Stimulated activated CD4-positive, alpha-beta T cell treated with anti-CD3 and anti-CD28 coated beads, Interleukin-4, amount 100 ng/mL, for 1 hour (primary cell): ENCODE data around the gene PKHD1.
"Not testable (repeated sequence)": the region's sequence is repeated elsewhere in the genome, so short reads cannot be mapped to it uniquely, and the experiment has no call there.

Experiments used
- DNase-seq: peaks from one replicate; pipeline ENCODE4 v3.0.0-alpha.2; 2020

The PKHD1 gene

DNA sequence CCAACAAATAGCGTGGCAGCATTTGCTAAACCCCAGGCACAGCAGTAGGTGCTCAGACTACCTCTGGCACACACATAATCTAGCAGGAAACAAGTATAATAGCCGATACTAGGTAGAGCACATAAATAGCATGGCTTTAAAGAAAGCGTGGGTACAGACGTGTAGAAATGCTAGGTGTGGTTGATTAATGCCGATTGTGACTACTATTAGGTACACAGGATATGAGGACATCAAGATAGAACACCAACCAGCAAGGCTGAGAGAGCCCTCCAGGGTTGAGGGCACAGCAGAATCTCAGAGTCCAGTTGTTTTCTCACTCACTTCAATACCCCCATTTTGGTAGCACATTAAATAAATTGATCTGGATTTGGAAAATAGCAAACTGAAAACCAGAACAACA, 100.5 kb downstream of the PKHD1 start:
- DNase-seq: no peak

DNA sequence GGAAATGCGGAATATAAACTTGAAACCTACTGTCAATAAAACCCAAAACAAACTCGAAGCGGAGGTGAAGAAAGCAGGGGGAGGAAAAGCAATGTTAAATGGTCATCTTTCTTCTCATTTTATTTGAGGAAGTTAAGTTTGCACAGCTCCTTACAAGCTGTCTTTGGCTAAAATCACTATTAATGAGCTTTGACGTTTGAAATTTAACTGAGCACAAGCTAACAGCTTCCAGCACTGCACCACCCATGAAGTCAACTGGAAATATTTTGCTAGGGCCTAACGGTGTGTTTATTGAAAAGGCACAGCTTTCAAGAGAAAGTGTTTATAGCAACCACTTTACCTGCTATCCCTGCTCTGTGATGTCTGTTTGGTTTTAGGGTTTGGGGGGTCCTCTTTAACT, 103.8 kb downstream of the PKHD1 start:
- DNase-seq: no peak

DNA sequence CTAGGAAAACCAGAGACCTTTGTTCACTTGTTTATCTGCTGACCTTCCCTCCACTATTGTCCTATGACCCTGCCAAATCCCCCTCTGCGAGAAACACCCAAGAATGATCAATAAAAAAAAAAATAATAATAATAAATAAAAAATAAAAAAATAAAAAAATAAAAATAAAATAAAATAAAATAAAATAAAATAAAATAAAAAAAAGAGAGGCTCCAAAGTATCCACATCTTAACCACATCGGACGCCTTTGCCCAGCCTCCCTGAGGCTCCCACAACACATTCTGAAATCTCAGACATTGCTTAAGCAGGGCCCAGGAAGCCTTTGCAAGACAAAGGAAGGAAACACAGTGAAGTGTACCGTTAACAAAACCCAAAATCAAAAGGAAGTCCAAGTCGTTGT, 104.7 kb downstream of the PKHD1 start:
- not testable (repeated sequence) for DNase-seq

DNA sequence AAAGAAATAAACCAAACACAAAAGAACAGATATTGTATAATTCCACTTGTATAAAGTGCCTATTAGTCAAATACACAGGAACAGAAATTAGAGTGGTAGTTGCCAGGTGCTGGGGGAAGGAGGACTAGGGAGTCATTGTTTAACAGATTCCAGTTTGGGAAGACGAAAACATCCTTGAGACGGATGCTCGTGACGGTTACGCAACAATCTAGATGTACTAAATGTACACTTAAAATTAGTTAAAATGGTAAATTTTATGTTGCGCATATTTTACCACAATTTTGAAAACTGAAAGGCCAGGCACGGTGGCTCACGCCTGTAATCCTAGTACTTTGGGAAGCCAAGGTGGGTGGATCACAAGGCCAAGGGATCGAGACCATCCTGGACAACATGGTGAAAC, 111.0 kb downstream of the PKHD1 start:
- DNase-seq: no peak

DNA sequence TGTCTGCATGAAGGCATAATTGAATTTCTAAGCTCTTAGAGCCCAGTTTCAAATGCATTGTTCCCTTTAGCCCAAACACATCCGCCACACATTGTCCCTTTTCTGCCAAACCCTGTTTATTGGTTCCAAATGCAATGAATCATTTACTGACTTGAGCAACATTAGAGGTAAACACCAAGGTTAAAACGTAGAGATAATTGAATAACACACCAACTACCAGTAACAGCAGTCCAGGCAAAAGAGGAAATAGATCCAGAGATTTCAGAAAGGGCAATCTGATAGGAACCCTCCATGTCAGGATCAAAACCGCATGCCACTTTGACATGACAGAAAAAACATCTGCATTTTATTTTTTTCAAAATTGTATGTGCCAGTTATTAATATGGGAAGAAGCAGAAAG, 114.8 kb downstream of the PKHD1 start:
- DNase-seq: no peak

DNA sequence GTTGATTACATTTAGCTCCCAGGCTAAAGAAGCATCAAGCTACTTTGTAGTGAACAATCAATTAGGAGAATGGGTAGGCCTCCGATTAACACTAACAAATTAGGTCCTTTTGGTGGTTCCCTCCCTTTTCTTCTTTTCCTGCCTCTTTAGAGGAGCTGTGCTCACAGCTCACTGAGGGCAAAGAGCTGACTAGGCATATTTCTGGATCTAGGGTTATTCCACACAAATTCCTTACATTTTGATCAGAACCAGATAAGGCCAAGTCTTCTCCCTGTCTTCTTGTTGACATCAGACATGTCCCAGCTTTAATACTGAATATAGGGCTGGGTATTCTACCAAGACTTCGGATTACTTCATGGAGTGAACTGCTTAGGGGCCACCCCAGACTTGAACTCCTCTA, 119.1 kb downstream of the PKHD1 start:
- DNase-seq: no peak

DNA sequence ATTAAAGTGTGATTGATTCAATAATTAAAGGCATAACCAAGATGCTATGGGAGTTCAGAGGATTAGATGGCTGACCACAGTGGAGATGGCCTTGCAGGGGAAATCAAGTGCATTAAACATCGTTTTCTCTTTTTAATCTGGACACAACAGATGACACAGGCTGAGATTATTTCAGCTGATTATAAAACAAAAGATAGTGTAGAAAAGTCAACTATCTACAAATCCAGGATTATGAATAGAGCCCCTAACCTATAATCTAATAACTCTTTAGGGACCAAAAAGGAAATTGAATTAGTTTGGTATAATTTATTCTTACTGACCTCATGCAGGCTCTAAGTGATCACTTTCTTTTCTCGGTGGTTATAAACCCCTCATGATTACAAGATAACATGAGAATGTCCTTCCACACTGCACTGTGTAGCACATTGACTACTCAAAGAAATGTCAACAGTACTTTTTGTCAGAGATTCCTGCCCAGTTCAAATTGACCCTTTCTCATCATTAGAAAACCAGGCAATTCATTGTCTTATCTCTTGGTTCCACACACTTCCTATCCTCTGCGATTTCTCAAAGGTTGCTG, 122.1 kb downstream of the PKHD1 start:
- DNase-seq: no peak

DNA sequence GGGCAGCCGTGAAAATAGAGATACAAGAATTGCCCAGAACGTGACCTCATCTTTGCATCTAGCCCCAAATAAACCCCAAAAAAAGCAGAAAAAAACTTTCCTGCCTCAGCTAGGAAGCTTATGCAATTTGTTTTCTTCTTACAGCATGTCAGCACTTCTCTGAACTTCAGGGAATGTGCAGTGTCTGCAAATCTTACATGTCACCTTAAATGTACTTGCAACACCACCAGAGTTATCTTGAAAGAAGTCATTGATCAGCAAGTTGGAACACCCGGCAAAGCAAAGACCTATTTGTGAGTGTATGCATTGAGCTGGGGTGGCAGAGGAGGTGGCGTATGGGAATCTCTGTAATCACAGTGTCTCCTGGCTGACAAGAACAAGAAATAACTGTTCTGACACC, 123.4 kb downstream of the PKHD1 start:
- no peak for DNase-seq

DNA sequence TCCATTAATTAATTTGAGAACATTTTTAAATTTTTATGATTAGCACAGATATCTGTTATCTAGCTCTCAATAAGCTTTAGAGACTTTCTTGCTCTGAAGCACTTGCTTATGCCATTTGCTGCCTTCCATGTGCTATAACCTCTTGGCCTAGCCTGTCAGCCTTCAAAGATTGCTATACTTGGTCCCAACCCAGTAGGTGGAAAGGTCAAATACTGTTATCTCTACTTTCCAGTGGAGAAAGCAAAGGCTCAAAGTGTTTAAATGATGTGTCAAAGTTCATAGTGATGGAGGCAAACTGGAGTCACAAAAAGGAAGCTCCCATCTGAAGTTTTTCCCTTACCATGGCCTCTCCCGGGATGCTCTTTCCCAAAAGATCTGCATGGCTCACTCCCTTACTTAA, 125.1 kb downstream of the PKHD1 start:
- DNase-seq: no peak

DNA sequence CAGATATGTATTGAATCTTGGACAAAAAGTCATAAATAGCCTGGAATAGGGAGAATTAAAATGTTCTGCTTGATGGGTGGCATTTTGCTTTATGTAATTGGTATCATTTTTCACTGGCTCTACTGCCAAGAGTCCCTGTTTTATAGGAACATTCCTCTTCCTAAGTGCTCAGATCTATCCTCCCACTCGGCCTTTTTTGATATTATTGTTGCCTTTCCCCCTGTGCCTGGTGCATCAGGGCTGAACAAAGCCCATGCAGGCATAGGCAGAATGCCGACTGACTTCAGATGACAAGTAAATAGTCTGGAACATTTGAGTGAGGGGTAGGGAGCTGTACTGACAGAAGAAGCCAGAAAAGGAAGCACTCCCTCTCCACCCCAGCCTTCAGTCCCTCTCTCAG, 127.0 kb downstream of the PKHD1 start:
- DNase-seq: no peak

DNA sequence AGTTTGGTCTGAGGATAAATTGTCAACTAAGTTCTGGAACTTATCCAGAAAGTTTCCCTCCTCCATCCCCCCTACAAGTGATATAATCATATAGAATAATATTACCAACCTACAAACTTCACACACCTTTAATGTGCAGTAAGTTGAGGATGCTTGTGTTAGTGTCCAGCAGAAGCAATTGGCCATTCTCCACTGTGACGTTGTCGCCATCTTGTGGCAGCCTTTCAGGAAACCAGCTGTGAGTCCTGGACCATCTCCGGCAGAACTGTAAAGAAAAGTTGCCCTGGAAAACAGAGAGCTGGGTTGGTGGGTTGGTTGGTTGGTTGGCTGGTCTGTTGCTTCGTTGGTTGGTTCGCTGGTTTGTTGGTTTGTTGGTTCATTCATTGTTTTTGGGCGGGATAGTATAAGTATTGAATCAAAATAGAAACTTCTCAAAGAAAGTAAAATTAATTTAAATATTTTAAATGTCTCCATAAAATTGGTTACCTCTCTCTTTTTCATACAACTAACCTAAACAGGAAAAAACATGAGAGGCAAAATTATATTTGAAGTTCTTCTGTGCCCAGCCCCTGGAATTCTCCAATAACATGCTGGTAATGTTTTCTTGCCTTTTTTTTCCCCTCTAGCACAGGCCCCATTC, 127.5 kb downstream of the PKHD1 start:
- peak; percentile 10 for DNase-seq

DNA sequence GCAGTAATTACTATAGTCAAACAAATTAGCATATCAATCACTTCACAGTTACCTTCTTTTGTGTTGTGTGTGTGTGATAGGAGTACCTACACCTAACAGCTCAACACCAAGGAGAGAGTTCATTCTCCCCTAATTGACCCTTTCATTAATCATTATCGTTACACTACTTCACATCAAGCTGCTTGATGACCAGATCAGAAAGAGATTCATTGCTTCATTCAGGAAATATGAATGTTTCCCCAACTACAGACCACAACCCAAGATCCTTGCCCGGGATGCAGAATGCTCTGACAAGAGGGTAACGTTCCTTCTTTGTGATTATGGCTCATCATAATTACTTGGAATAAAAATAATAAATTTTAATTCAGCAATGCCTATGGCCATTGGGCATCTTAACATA, 132.7 kb downstream of the PKHD1 start:
- DNase-seq: no peak

DNA sequence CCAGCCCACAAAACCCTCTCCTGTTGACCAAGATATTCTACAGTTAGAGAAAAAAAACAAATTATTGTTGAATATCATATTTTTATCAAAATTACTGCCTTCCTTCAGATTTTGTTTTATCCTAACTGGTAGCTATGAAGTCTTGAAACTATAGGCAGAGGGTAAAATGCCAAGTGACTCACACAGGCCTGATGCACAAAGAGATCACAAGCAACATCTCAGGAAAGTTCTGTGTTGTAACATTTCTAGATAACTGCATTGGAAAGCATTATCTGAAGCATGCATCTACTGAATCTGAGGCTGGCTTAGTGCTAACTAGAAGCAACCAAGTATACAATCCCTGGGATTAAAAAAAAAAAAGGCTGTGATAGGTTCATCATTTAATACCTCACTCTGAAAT, 134.2 kb downstream of the PKHD1 start:
- DNase-seq: no peak

DNA sequence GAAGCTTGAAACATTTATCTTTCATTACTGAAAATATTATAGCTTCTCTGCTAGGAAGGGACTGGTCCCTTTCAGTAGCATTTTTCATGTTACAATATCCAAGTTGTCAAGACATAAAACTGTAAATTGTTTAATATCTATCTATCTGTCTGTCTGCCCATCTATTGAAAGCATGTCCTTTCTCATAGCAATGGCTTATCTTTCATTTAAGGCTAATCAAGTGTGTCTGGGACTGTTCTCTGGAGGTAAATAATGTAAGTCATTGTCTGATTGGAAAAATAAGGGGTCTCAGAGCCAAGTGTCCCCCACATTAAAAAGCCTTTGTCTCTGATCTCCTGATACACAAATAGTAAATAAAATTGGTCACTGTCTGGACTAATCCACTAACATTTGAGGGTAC, 135.5 kb downstream of the PKHD1 start:
- DNase-seq: no peak

DNA sequence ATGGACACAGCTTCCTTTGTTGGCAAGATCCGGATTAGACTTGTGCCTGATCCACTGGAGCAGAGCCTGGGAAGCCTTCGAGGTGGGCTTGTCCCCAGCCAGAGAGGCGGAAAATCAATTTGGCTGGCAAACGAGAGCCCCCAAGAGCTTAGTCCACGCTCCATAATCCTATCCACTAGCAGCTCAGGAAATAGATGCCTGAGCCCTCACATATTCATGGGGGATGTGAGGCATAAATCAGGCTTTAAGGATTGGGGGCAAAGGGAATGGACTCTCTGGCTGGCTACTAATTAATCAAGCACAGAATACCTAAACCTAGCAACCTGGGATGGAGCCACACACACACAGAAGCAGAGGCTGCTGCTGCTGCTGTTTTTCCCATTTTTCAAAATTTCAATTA, 137.9 kb downstream of the PKHD1 start:
- no peak for DNase-seq

DNA sequence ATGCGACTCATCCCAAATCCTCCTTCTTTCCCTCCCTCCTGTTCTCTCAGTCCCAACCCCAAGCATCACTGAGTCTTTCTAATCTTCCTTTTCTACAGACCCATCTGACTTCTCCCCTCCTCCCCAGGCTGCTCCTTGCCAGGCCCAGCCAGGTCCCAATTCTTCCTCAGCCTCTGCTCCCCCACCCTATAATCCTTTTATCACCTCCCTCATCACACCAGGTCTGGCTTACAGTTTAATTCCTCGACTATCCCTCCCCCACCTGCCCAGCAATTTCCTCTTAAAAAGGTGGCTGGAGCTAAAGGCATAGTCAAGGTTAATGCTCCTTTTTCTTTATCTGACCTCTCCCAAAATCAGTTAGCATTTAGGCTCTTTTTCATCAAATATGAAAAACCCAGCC, 147.7 kb downstream of the PKHD1 start:
- DNase-seq: not testable (repeated sequence)

DNA sequence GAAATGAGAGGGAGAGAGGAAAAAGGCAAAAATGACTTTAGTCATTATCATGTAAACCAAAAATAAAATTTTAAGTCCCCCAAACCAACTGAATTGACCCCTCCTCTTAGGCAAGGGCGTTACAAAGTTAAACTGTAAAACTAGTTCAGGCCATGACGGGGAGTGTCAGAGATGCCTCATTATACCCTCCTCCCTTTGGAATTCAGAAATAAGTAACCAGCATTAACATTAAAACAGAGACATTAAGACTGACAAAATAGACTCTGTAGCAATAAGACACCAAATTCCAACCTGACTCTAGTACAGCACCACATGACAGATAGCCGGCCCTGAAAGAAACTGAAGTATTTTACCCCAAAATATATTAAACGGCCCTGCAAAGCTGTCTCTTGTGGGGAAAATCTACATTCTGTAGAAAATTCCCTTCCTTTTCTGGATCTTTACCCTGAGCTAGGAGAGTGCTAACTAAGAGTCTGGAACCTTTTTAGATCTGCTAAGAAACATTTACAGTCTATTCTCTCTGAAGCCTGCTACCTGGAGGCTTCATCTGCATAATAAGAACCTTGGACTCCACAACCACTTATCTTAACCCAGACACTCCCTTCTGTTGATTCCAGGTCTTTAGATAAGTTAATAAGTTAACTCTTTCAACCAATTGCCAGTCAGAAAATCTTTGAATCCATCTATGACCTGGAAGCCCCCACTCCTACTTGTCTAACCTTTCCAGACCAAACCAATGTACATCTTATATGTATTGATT, 150.7 kb downstream of the PKHD1 start:
- no peak for DNase-seq

DNA sequence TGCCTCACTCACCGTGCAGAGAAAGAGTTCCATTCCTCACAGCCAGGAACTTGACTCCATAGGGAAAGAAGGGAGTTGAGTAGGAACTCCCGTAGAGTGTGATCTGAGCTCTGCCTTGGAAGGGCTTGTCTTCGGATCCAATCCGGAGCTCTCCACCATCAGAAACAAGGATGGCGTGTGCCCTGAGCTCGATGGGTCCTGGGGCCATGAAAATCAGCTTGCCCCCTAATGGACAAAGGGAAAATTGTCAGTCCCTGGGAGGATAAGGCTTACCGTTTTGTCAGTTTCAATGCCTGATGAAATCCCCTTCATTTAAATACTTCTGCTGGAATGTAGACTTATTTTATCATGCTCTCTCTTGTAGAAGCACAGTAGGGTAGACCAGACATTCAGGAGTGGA, 153.3 kb downstream of the PKHD1 start:
- no peak for DNase-seq

DNA sequence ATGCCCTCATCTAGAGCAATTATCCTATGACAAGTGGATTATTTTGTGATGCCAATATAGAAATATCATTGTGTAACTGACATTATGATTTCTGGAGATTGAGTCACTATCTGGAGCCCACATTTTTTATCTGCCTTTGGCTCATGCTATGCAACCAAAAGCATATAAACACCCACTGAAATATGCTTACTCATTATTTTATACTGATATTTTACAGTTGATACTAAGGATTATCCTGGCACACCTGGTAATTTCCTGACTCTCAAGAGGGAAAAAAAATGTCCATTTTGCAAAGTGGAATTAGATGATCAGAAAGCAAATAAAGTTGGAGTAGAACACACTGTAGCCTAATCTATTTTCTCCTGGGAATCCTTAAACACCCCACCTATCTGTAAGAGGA, 154.5 kb downstream of the PKHD1 start:
- DNase-seq: no peak

DNA sequence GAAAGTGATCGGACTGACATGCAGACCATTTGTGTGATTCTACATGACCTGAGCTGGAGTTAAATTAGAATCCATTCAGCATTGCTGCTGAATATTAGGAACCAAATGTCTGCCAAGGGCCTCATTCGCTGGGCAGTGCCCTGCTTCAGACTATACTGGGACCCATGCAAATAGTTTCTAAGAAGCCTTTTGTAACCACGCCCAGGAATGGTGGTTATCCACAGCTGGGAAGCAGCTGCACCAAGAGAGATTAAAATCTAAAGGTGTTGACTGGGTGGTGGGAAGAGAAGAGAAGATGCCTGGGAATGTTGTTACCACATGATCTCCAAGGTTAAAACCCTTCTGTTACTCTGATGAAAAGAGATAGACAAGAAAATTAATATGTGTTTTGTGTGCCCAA, 156.8 kb downstream of the PKHD1 start:
- no peak for DNase-seq

DNA sequence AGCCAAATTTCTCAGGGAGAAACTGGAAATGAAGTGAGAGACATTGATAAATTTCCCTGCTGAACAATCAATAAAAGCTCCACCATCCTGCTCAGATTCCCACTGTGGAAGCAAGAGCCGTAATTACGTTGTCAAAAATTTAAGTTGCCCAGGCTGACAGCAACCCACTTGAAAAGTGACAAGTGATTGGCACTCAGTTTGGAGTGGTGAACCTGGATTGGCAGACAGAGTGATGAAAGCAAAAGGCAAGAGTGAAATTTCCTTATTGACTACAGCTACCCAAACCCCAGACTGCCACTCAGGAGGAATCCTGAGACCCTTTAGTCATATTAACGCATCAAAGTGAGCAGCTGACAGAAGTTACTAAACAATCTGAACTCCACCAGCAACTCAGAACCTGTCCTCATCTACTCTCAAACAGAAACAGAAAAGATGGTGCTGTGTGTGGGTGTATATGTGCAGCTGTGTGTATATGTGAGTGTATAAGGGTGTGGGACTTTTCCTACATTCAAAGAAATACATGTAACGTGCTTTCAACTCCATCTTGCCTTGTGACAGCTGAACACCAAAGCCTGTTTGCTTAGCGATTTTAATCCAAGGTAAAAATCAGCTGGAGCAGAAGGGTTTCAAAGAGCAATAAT, 157.4 kb downstream of the PKHD1 start:
- no peak for DNase-seq

DNA sequence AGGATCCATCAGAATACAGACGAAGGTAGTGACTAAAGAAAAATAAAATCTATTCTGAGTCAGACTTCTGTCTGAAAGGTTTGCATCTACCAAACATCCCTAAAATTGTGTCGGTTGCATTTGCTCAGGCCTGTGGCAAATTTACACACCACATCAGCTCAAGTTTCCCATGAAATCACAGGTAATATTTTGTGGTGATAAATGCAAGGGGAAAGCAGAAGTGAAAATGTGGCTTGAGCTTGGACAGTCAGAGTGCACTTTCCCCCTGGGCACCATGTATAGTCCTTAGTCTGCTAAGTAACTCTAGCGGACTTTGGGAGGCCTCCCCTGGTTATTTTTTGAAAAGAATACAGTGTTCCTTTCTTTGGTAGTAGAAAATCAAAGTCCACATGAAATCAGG, 159.1 kb downstream of the PKHD1 start:
- no peak for DNase-seq

DNA sequence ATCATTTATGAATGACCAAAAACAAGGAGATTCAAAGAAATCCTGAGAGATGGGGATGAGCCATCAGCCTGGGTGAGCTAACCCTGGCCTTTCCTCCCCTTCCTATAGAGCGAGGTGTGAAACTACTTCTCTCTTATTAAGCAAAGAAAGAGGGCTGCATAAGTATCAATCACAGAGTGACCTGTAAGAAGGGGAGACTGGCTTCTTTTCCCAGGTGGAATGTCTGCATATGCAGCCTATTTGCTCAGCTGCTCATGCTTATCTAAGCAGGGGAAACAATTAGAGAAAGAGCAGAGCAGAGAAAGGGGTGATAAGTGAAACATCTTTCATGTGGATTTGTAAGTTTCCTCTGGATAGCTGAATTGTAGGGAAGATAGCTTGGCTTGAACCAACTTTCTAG, 160.0 kb downstream of the PKHD1 start:
- no peak for DNase-seq

DNA sequence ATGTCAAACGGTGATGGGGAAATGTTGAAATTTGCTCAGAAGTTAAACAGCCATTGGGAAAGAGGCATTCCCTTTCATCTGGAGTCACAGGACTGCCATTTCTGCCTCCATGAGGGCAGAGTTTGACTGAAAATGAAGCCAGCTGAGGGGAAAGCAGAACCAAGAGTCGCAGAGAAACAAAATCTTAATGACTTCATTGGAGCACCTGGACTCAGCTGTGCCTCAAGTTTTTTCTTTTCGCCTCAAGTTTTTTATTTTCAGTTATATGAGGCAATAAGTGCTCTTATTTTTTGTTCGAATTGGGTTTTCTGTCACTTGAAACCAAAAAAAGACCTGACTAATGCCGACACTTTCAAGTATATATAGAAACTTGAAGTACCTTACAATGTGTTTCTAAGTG, 161.3 kb downstream of the PKHD1 start:
- no peak for DNase-seq
